K562 (cell line): Measurements from ENCODE around the gene ADAMTSL3. TPM values are rescaled to one million over a fixed set of nuclear protein-coding genes. Genes with fewer than 3 reads are reported as not detected.

Source experiments
- ATAC-seq: fragments of 200-7000 bp; cut with Tn5 transposase; 3 replicates; pipeline ENCODE4 v1.9.1; 2020; ENCODE audit warnings: moderate library complexity
- BruUV-seq: library from RNA; stranded (reverse); fragments of 400-500 nt; replicated peaks from 2 replicates; lab custom pipeline; 2021; lab: Mats Ljungman, UMichigan
- CTCF ChIA-PET: fragments of 300-600 bp; formaldehyde crosslinking; extraction: SDS; loops from one replicate; lab custom pipeline; 2021; ENCODE audit warnings: low intra/inter-chr PET ratio; lab: Yijun Ruan, JAX
- POLR2A ChIA-PET: fragments of 300-600, 350-650 bp; sonication (Branson Sonifier 250); formaldehyde crosslinking; extraction: SDS; loops from one replicate; lab custom pipeline; 2021; ENCODE audit warnings: antibody characterized with exemption, inconsistent platforms; lab: Yijun Ruan, JAX
- DNase-seq, 4 experiments: peaks; one replicate each; pipeline versions ENCODE4 v3.0.0 to v3.0.0-alpha.2; 2011 to 2018; ENCODE audit warnings: low spot score in 3 of 4, mixed read lengths in 3 of 4; ENCODE audit errors: extremely low read depth in 1 of 4
- FAIRE-seq: peaks from 2 replicates; lab custom pipeline; 2011; peaks lifted over from hg19 to GRCh38; lab: Jason Lieb, UNC
- H2AFZ ChIP-seq: 2 replicates; pipeline ENCODE4 v1.6.0; 2011; ENCODE audit warnings: low read depth, low read length, control low read depth, inconsistent platforms
- H3K27ac ChIP-seq: fragments of 200-600 bp; 3 replicates; pipeline ENCODE4 v1.8.0; 2011; ENCODE audit warnings: low read depth, mild to moderate bottlenecking, control low read depth, inconsistent platforms, low read length, moderate library complexity, mixed read lengths; ENCODE audit errors: extremely low read depth
- H3K27me3 ChIP-seq, 2 experiments: fragments of 300-600 bp in 1 of 2; 2 replicates in 1 of 2; 3 replicates in 1 of 2; pipeline versions ENCODE4 v1.6.0 to v1.8.0; 2011; ENCODE audit warnings: inconsistent platforms in 2 of 2, low read length in 2 of 2, mild to moderate bottlenecking in 1 of 2, mixed read lengths in 1 of 2, moderate library complexity in 1 of 2; ENCODE audit not compliant: control insufficient read depth in 2 of 2, insufficient read depth in 2 of 2
- H3K36me3 ChIP-seq: fragments of 300-600 bp; 3 replicates; pipeline ENCODE4 v1.8.0; 2011; ENCODE audit warnings: mild to moderate bottlenecking, low read length, inconsistent platforms; ENCODE audit not compliant: control insufficient read depth, insufficient read depth
- H3K4me1 ChIP-seq, 2 experiments: fragments of 200-600 bp in 1 of 2; replicated peaks in 1 of 2; 2 replicates in 1 of 2; 3 replicates in 1 of 2; pipeline versions ENCODE4 v1.5.1 to v1.8.0; 2011; ENCODE audit warnings: inconsistent platforms in 2 of 2, low read length in 2 of 2, mild to moderate bottlenecking in 1 of 2, mixed read lengths in 1 of 2, moderate library complexity in 1 of 2; ENCODE audit not compliant: control insufficient read depth in 2 of 2, insufficient read depth in 2 of 2
- H3K4me2 ChIP-seq: 2 replicates; pipeline ENCODE4 v1.6.1; 2011; ENCODE audit warnings: low read length, control low read depth, inconsistent platforms, mixed read lengths; ENCODE audit not compliant: insufficient read depth
- H3K4me3 ChIP-seq: fragments of 200-600 bp; sonication (generic), shearing (Covaris generic); 2 replicates; pipeline ENCODE4 v1.5.1; 2016; ENCODE audit warnings: control low read depth, inconsistent platforms
- H3K79me2 ChIP-seq: fragments of 200-600 bp; 3 replicates; pipeline ENCODE4 v1.8.0; 2011; ENCODE audit warnings: low read length, inconsistent platforms; ENCODE audit not compliant: control insufficient read depth, insufficient read depth
- H3K9ac ChIP-seq, 2 experiments: 2 replicates each; pipeline versions ENCODE4 v1.6.0 to v1.6.1; 2011; ENCODE audit warnings: low read depth in 2 of 2, low read length in 2 of 2, control low read depth in 1 of 2, inconsistent platforms in 1 of 2, mild to moderate bottlenecking in 1 of 2, mixed read lengths in 1 of 2; ENCODE audit not compliant: insufficient read depth in 1 of 2
- H3K9me1 ChIP-seq: one replicate; pipeline ENCODE4 v1.6.0; 2011; ENCODE audit warnings: inconsistent platforms, mild to moderate bottlenecking, low read length, moderate library complexity; ENCODE audit not compliant: control insufficient read depth, insufficient read depth
- H3K9me3 ChIP-seq: replicated peaks from 2 replicates; pipeline ENCODE4 v1.5.1; 2011; ENCODE audit warnings: low read depth, low read length, inconsistent platforms; ENCODE audit not compliant: control insufficient read depth, insufficient read depth
- H4K20me1 ChIP-seq: replicated peaks from 2 replicates; pipeline ENCODE4 v1.6.1; 2011; ENCODE audit warnings: low read length, inconsistent platforms, mixed read lengths; ENCODE audit not compliant: control insufficient read depth, insufficient read depth
- CBX2 ChIP-seq: fragments of 200-600 bp; sonication (generic); IDR thresholded peaks from one replicate; pipeline ENCODE4 v1.6.1; 2012; ENCODE audit warnings: mild to moderate bottlenecking, low read length, inconsistent platforms; ENCODE audit not compliant: insufficient read depth, poor library complexity, severe bottlenecking
- CCNT2 ChIP-seq: IDR thresholded peaks from 2 replicates; pipeline ENCODE4 v1.6.1; 2011; ENCODE audit warnings: borderline replicate concordance, low read depth, mild to moderate bottlenecking, moderate library complexity, mixed read lengths, low read length; ENCODE audit not compliant: insufficient read length; ENCODE audit errors: extremely low read depth
- CREM ChIP-seq: IDR thresholded peaks from 2 replicates; pipeline ENCODE4 v1.6.1; 2014; ENCODE audit warnings: antibody characterized with exemption, low read depth
- CTBP1 ChIP-seq: fragments of 450-650 bp; IDR thresholded peaks from 2 replicates; pipeline ENCODE4 v1.6.1; 2016; ENCODE audit warnings: borderline replicate concordance
- ESRRB ChIP-seq: fragments of 250-450 bp; sonication (Bioruptor Pico); IDR thresholded peaks from 2 replicates; pipeline ENCODE4 v1.5.0; 2020; ENCODE audit warnings: mild to moderate bottlenecking, moderate library complexity, borderline replicate concordance
- FOXA3 ChIP-seq, 2 experiments: fragments of 450-650 bp in 1 of 2; sonication (generic) in 1 of 2; formaldehyde crosslinking; IDR thresholded peaks in 1 of 2; conservative IDR thresholded peaks in 1 of 2; 2 replicates each; pipeline versions ENCODE4 v1.4.0 to v1.8.0; 2020 to 2022; ENCODE audit warnings: mild to moderate bottlenecking in 2 of 2, missing genetic modification reagents in 1 of 2
- GTF2F1 ChIP-seq: IDR thresholded peaks from 2 replicates; pipeline ENCODE4 v1.6.1; 2011; ENCODE audit warnings: low read depth, low read length, improper control_type of control experiment
- KHSRP ChIP-seq: fragments of 450-650 bp; IDR thresholded peaks from 2 replicates; pipeline ENCODE4 v1.6.1; 2017
- KLF6 ChIP-seq: fragments of 250-450 bp; sonication (Bioruptor Pico); IDR thresholded peaks from 2 replicates; pipeline ENCODE4 v1.4.0; 2020; ENCODE audit warnings: mild to moderate bottlenecking, moderate library complexity, borderline replicate concordance
- MYC ChIP-seq, 2 experiments: fragments of 250-450 bp in 1 of 2; sonication (Bioruptor Pico) in 1 of 2; IDR thresholded peaks; 2 replicates each; pipeline versions ENCODE4 v1.5.1 to v1.6.1; 2012 to 2021; ENCODE audit warnings: low read depth in 2 of 2, borderline replicate concordance in 1 of 2, improper control_type of control experiment in 1 of 2, low read length in 1 of 2, mild to moderate bottlenecking in 1 of 2, moderate library complexity in 1 of 2
- NFE2L1 ChIP-seq: fragments of 450-650 bp; IDR thresholded peaks from 2 replicates; pipeline ENCODE4 v1.6.1; 2016; ENCODE audit warnings: missing genetic modification characterization, low read depth, mild to moderate bottlenecking, missing compliant biosample characterization, moderate library complexity, borderline replicate concordance
- NR4A1 ChIP-seq, 2 experiments: fragments of 250-450 bp in 1 of 2; fragments of 450-650 bp in 1 of 2; sonication (Bioruptor Pico) in 1 of 2; IDR thresholded peaks; 2 replicates each; pipeline versions ENCODE4 v1.4.0 to v1.6.1; 2016 to 2020; ENCODE audit warnings: mild to moderate bottlenecking in 2 of 2, missing compliant biosample characterization in 1 of 2, missing genetic modification characterization in 1 of 2, moderate library complexity in 1 of 2
- PYGO2 ChIP-seq: fragments of 450-650 bp; IDR thresholded peaks from 2 replicates; pipeline ENCODE4 v1.6.1; 2016; ENCODE audit warnings: mild to moderate bottlenecking, missing genetic modification characterization, moderate library complexity, missing compliant biosample characterization
- SMARCA5 ChIP-seq: fragments of 450-650 bp; IDR thresholded peaks from 2 replicates; pipeline ENCODE4 v1.6.1; 2016
- SNRNP70 ChIP-seq: fragments of 200-400 bp; formaldehyde crosslinking; optimal IDR thresholded peaks from 2 replicates; pipeline ENCODE3; 2017; ENCODE audit warnings: low read depth, low read length
- TRIM28 ChIP-seq: fragments of 450-650 bp; IDR thresholded peaks from 2 replicates; pipeline ENCODE4 v1.6.1; 2017
- TSC22D4 ChIP-seq: fragments of 450-650 bp; IDR thresholded peaks from 2 replicates; pipeline ENCODE4 v1.6.1; 2016; ENCODE audit warnings: missing genetic modification characterization, missing biosample characterization, control low read depth
- ZFP1 ChIP-seq: fragments of 450-650 bp; formaldehyde crosslinking; IDR thresholded peaks from 2 replicates; pipeline ENCODE4 v1.4.0; 2020; ENCODE audit warnings: mild to moderate bottlenecking, mixed read lengths
- WGBS: fragments of 100-300 bp; shearing (Covaris generic); methylation state at CpG from one replicate; pipeline ENCODE4 v1.1.6; 2016; ENCODE audit warnings: low coverage, mixed read lengths; ENCODE audit not compliant: insufficient coverage; ENCODE audit errors: missing lambda C conversion rate; 5-methylcytosine and 5-hydroxymethylcytosine counted together
- in situ Hi-C: fragments of 300-500 bp; cut with MboI; formaldehyde crosslinking; loops from 4 replicates; pipeline ENCODE4 v1.15.0; 2018; ENCODE audit warnings: inconsistent platforms, mixed read lengths
- intact Hi-C: fragments of 100-400 bp; cut with micrococcal nuclease; formaldehyde crosslinking; loops from 2 replicates; pipeline ENCODE4 v1.14.2; 2022
- polyA plus RNA-seq, 8 experiments: library from polyadenylated mRNA; depleted of rRNA in 4 of 8; stranded (reverse) in 5 of 8; unstranded in 3 of 8; fragments of >200 nt; fragmentation: Nextera tagmentation in 2 of 8; fragmentation: Illumina TruSeq in 1 of 8; extraction: Ambion mirVana in 2 of 8; extraction: Trizol in 1 of 8; gene quantifications; 2 replicates each; pipeline versions ENCODE4 v1.2.1 to v1.2.3, GENCODE V29; 2011 to 2014; ENCODE audit warnings: inconsistent platforms in 1 of 8, missing spikeins in 1 of 8
- total RNA-seq, 7 experiments: library from RNA; depleted of rRNA in 6 of 7; stranded (reverse); fragments of >200 nt in 6 of 7; fragmentation: Illumina TruSeq in 2 of 7; extraction: Trizol in 2 of 7; gene quantifications; 2 replicates each; pipeline versions ENCODE4 v1.2.1 to v1.2.3, GENCODE V29; 2011 to 2021; ENCODE audit warnings: low replicate concordance in 1 of 7
- TF ChIP-seq, protein P1 (sequence below): fragments of 250-450 bp; sonication (Bioruptor Pico); IDR thresholded peaks from 2 replicates; pipeline ENCODE4 v1.8.0; 2022; ENCODE audit warnings: moderate library complexity, mild to moderate bottlenecking, inconsistent platforms
- TF ChIP-seq, protein P2 (sequence below): IDR thresholded peaks from 3 replicates; pipeline ENCODE4 v1.6.1; 2011; ENCODE audit warnings: borderline replicate concordance, mild to moderate bottlenecking; ENCODE audit not compliant: insufficient read length, insufficient read depth

The ADAMTSL3 gene
- total and polyA plus RNA-seq, 9 of the 15 experiments (the other 6 are each of a cell fraction or from before 2014, with no cell fraction given), result 0.01 to 0.18 (median 0.07) TPM; not detected in 3

DNA sequence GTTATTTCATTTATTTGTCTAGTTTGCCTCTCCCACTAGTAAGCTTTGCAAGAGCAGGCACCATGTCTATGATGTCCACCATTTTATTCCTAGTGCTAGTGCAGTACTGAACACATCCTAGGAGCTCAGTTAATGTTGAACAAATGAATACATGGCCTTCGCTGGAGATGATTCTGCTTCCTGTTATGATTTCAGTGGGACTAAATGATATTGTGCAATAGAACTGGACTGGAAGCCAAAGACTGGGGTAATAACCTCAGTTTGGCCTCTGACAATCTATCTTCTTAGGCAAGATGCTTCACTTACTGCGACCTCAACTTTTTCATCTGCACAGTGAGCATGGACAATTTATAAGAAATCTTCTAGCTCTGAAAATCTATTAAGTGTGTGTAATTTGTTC, 191.3 kb downstream of the ADAMTSL3 start (continued):
- TF ChIP-seq SNRNP70 (no peak), TSC22D4 (no peak), TRIM28 (no peak), NFE2L1 (tag) (no peak), GTF2F1 (no peak)

DNA sequence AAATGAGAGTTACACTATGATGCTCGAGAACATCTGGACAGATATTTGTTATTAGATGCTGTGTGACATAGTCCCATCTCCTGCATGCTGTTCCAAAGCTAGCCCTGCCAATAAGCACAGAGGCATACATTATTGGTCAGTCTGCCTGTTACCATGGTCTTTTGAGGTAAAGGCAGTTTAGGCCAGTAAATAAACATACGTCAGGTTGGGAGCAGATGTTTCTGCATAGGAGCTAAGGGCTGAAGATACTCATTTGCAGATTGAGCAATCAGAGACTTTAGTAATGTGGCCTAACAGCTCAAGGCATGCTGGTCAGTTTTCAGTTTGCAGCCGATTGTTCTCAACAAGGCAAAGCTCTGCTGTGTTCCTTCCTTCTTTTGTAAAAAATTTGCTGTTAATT, 192.9 kb downstream of the ADAMTSL3 start:
- Histone ChIP-seq H3K27ac (no peak overlapping the region), H4K20me1 (no peaks in the 10 kb centered on the region), H3K4me3 (no peak overlapping the region), H3K4me2 (no peak overlapping the region), H3K9me1 (no peaks in the 10 kb centered on the region), H3K79me2 (no peaks in the 10 kb centered on the region), H3K36me3 (no peaks in the 10 kb centered on the region), H3K27me3 (no peaks in the 10 kb centered on the region), H3K4me1 (no peaks in the 10 kb centered on the region), H3K9ac (no peak overlapping the region), H3K9me3 (no peaks in the 10 kb centered on the region; the same call in 1 of the 2 replicates), H2AFZ (no peak overlapping the region)
- DNase-seq (no peak), FAIRE-seq (peak; percentile 29), ATAC-seq (no peak)
- BruUV-seq, result no TSS peak
- CTCF ChIA-PET, result no interaction called here
- 0% methylated on average over 3 of the region's 3 CpGs for WGBS
- in situ Hi-C loops (no loop called here), intact Hi-C loops (no loop called here)
- POLR2A ChIA-PET, result interaction anchor here (1.1 kb wide), 1 partner anchor 21 kb away, joined by 4 read pairs; no protein-coding TSS in a partner anchor
- TF ChIP-seq MYC (IDR thresholded peaks at IDR 0.05; ENCODE audit: low read depth, low read length) (no peak), MYC (CRISPR knock-in tag; IDR thresholded peaks at IDR 0.05; ENCODE audit: borderline replicate concordance, low read depth) (no peak), CBX2 (no peak), ZFP1 (no peak), ESRRB (CRISPR knock-in tag) (no peak), SMARCA5 (no peak), CREM (no peak), PYGO2 (tag) (no peak), KHSRP (no peak), CTBP1 (no peak), KLF6 (no peak), NR4A1 (CRISPR knock-in tag; IDR thresholded peaks at IDR 0.05) (no peak), NR4A1 (tag; IDR thresholded peaks at IDR 0.05) (no peak), CCNT2 (no peak), FOXA3 (CRISPR knock-in tag; conservative IDR thresholded peaks at IDR 0.05 in 1 of 2, IDR thresholded peaks at IDR 0.05 in 1 of 2) (no peak)
- TF ChIP-seq, protein P1, sequence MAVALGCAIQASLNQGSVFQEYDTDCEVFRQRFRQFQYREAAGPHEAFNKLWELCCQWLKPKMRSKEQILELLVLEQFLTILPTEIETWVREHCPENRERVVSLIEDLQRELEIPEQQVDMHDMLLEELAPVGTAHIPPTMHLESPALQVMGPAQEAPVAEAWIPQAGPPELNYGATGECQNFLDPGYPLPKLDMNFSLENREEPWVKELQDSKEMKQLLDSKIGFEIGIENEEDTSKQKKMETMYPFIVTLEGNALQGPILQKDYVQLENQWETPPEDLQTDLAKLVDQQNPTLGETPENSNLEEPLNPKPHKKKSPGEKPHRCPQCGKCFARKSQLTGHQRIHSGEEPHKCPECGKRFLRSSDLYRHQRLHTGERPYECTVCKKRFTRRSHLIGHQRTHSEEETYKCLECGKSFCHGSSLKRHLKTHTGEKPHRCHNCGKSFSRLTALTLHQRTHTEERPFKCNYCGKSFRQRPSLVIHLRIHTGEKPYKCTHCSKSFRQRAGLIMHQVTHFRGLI (CRISPR knock-in tag), result no peak
- TF ChIP-seq, protein P2, sequence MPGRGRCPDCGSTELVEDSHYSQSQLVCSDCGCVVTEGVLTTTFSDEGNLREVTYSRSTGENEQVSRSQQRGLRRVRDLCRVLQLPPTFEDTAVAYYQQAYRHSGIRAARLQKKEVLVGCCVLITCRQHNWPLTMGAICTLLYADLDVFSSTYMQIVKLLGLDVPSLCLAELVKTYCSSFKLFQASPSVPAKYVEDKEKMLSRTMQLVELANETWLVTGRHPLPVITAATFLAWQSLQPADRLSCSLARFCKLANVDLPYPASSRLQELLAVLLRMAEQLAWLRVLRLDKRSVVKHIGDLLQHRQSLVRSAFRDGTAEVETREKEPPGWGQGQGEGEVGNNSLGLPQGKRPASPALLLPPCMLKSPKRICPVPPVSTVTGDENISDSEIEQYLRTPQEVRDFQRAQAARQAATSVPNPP, result no peak
